ENCODE measurements around the gene C2orf76.

- no peak for TF ChIP-seq EZH2 (IDR thresholded peaks at IDR 0.05; ENCODE audit: insufficient read depth, poor library complexity, severe bottlenecking)
- no peak for TF ChIP-seq EZH2phosphoT487 (IDR thresholded peaks at IDR 0.05; ENCODE audit: insufficient read depth, low read depth)
Observed at GRCh38 chr2:119359774-119360173, 6.9 kb downstream of the C2orf76 start.
